Esophagus squamous epithelium (tissue), 5 donors: ENCODE measurements around the gene OBSCN. TPM values are rescaled to one million over a fixed set of nuclear protein-coding genes. Genes with fewer than 3 reads are reported as not detected.

Source experiments
- DNase-seq: peaks from one replicate; lab custom pipeline; 2025; lab: John Stamatoyannopoulos, UW
- H3K27ac ChIP-seq, 4 donors: fragments of 200-600 bp; sonication (generic); one replicate each; pipeline ENCODE4 v1.5.1; 2016 to 2019; ENCODE audit warnings: mild to moderate bottlenecking in 1 of 4
- H3K27me3 ChIP-seq, 4 donors: fragments of 200-600 bp; sonication (generic); 1 replicate in 3 of 4; 2 replicates in 1 of 4; pipeline versions ENCODE4 v1.5.1 to v1.6.0; 2017 to 2021; ENCODE audit warnings: antibody characterized with exemption in 1 of 4
- H3K36me3 ChIP-seq, 3 donors: fragments of 200-600 bp; sonication (generic); one replicate each; pipeline ENCODE4 v1.5.1; 2016 to 2019
- H3K4me1 ChIP-seq, 3 donors: fragments of 200-600 bp; sonication (generic); one replicate each; pipeline ENCODE4 v1.5.1; 2017 to 2019
- H3K4me3 ChIP-seq, 4 donors: fragments of 200-600 bp; sonication (generic); 1 replicate in 3 of 4; 2 replicates in 1 of 4; pipeline ENCODE4 v1.5.1; 2016 to 2019; ENCODE audit warnings: mild to moderate bottlenecking in 2 of 4, moderate library complexity in 1 of 4
- H3K9me3 ChIP-seq, 3 donors: fragments of 200-600 bp; sonication (generic); one replicate each; pipeline ENCODE4 v1.5.1; 2016 to 2019
- POLR2A ChIP-seq, 4 donors: fragments of 450-650 bp; IDR thresholded peaks; one replicate each; pipeline ENCODE4 v1.6.1; 2017; ENCODE audit warnings: antibody characterized with exemption in 4 of 4, mild to moderate bottlenecking in 4 of 4, moderate library complexity in 3 of 4
- WGBS, 2 donors: methylation state at CpG; one replicate each; pipeline ENCODE4 v1.1.5; 2018; 5-methylcytosine and 5-hydroxymethylcytosine counted together
- intact Hi-C: fragments of 100-400 bp; cut with DNase I; formaldehyde crosslinking; loops from one replicate; pipeline ENCODE4 v1.15.0; 2022
- total RNA-seq, 4 donors: library from RNA; depleted of rRNA; stranded (reverse); fragments of >200 nt; gene quantifications; one replicate each; pipeline ENCODE4 v1.1.0, GENCODE V29; 2016
- TF ChIP-seq, protein P1 (sequence below), 6 experiments: fragments of 450-650 bp in 4 of 6; fragments of 200-600 bp in 2 of 6; sonication (generic) in 2 of 6; IDR thresholded peaks; one replicate each; pipeline ENCODE4 v1.5.1; 2016 to 2019; ENCODE audit warnings: antibody characterized with exemption in 6 of 6, mild to moderate bottlenecking in 4 of 6, moderate library complexity in 4 of 6
- donor health status: DM: yes; HTN: yes; CAD: no.

Gene OBSCN
- total RNA-seq, 4 donors from 2014 or later = 4.0 to 53.2 (median 13.8) TPM

DNA sequence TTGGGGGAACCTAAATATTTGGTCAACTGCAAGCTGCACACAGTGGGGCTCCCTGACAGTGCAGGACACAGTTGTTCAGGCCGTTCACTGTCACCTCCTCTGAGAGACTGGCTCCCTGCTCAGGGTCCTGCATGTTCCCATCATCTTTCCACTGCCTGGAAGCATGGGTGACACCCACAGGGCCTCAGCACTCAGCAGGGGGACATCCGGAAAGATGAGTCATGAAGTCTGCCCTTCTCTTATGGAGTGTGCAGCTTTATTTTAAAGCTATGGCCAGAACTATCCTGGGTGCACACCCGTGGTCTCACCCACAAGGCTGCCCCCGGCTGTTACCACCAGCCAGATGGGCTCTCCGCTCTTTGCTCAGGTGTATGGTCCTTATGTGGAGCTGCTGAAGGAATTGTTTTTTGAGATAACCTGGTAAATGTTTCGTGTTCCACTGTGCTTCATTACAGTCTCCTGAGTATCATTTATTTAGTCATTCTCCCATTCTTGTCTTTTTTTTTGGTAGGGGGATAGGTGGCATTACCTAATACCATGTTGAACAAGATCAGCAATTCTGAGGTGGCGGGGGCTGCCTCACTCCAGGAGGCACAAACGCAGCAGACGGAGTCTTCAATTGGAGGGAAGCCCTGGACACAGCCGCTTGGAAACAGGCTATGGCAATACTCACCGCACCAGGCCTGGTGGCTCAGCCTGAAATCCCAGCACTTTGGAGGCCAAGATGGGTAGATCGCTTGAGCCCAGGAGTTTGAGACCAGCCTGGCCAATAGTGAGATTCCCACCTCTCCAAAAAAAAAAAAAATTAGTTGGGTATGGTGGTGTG lies 184.5 kb downstream of the OBSCN start:
- no peak overlapping the region for H3K4me3 ChIP-seq
- WGBS, 2 donors = 90% methylated on average over 9 to 12 of the region's 12 CpGs
- peaks cover 7 to 17% (median 9%) of the 10 kb centered on the region in 3 donors for H3K4me1 ChIP-seq
- intact Hi-C loops = loop anchor here (10.0 kb wide), 1 partner anchor 268 kb away; no protein-coding TSS in a partner anchor
- peaks cover 15 to 51% (median 21%) of the 10 kb centered on the region in 3 donors for H3K36me3 ChIP-seq
- H3K27ac ChIP-seq = no peak overlapping the region
- TF ChIP-seq, protein P1, sequence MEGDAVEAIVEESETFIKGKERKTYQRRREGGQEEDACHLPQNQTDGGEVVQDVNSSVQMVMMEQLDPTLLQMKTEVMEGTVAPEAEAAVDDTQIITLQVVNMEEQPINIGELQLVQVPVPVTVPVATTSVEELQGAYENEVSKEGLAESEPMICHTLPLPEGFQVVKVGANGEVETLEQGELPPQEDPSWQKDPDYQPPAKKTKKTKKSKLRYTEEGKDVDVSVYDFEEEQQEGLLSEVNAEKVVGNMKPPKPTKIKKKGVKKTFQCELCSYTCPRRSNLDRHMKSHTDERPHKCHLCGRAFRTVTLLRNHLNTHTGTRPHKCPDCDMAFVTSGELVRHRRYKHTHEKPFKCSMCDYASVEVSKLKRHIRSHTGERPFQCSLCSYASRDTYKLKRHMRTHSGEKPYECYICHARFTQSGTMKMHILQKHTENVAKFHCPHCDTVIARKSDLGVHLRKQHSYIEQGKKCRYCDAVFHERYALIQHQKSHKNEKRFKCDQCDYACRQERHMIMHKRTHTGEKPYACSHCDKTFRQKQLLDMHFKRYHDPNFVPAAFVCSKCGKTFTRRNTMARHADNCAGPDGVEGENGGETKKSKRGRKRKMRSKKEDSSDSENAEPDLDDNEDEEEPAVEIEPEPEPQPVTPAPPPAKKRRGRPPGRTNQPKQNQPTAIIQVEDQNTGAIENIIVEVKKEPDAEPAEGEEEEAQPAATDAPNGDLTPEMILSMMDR (IDR thresholded peaks at IDR 0.05) = no peak
- no peak for TF ChIP-seq POLR2A (IDR thresholded peaks at IDR 0.05)
- no peak for DNase-seq
- no peaks in the 10 kb centered on the region for H3K9me3 ChIP-seq
- no peaks in the 10 kb centered on the region for H3K27me3 ChIP-seq

- Histone ChIP-seq H3K36me3 (peaks cover 15 to 61% (median 23%) of the 10 kb centered on the region in 3 donors), H3K27me3 (no peaks in the 10 kb centered on the region), H3K9me3 (no peaks in the 10 kb centered on the region), H3K4me3 (no peak overlapping the region), H3K27ac (peak overlapping the region; percentile 13 to 65 (median 32)), H3K4me1 (peaks cover 7 to 17% (median 9%) of the 10 kb centered on the region in 3 donors)
- intact Hi-C loops = loop anchor here (10.0 kb wide), 1 partner anchor 268 kb away; no protein-coding TSS in a partner anchor
- no peak for DNase-seq
- 15 to 26% methylated on average over 3 to 8 of the region's 8 CpGs for WGBS, 2 donors
- TF ChIP-seq, protein P1 (IDR thresholded peaks at IDR 0.05) = peak in 5 of 6 experiments; percentile 32 to 61 (median 44)
- TF ChIP-seq POLR2A (IDR thresholded peaks at IDR 0.05) = no peak
Measured at GRCh38 chr1:228393268-228393701, 185.4 kb downstream of the OBSCN start.

DNA sequence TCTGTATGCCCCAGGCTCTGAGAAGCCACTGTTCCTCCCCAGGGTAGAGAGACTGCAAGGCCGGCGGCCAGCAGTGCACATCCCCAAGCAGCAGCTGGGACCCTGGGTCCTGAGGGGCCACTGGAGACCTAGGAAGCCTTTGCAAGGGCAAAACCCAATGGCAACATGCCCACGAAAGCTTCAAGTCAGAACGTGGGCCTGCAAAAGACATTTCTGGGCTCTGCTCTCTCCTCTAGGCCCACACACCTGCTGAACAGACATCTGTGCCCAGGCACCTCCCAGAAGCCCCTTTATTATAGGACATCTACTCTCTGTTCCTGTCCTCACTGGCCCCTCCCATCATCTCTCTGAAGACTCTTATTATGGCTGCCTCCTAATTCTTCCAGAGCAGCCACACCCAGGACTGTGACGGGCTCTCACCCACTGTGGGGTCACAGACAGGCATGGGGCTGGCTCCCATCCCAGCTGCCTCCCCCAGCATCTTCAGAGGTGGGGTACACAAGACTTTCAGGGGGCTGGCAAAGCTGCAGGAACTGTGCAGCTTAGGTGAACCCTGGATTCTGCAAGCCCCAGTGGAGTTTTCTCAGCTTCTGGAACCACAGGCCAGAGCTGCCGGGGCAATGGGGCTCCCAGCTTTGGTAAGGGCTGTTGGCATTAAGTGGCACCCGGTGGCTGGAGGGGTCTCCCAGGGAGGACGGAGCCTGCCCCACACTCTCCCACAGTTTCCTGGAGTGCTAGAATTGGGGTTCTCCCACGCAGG lies 186.1 kb downstream of the OBSCN start:
- TF ChIP-seq POLR2A (IDR thresholded peaks at IDR 0.05) = no peak
- TF ChIP-seq, protein P1 (IDR thresholded peaks at IDR 0.05) = no peak
- 72 to 76% methylated on average over 5 of the region's 9 CpGs for WGBS, 2 donors
- no peak for DNase-seq
- no peak overlapping the region for H3K4me3 ChIP-seq
- H3K27ac ChIP-seq = peak overlapping the region; percentile 13 to 65 (median 32)
- peaks cover 7 to 17% (median 9%) of the 10 kb centered on the region in 3 donors for H3K4me1 ChIP-seq
- H3K9me3 ChIP-seq = no peaks in the 10 kb centered on the region
- H3K36me3 ChIP-seq = peaks cover 15 to 68% (median 23%) of the 10 kb centered on the region in 3 donors
- H3K27me3 ChIP-seq = no peaks in the 10 kb centered on the region
- intact Hi-C loops = loop anchor here (10.0 kb wide), 1 partner anchor 269 kb away; no protein-coding TSS in a partner anchor

DNA sequence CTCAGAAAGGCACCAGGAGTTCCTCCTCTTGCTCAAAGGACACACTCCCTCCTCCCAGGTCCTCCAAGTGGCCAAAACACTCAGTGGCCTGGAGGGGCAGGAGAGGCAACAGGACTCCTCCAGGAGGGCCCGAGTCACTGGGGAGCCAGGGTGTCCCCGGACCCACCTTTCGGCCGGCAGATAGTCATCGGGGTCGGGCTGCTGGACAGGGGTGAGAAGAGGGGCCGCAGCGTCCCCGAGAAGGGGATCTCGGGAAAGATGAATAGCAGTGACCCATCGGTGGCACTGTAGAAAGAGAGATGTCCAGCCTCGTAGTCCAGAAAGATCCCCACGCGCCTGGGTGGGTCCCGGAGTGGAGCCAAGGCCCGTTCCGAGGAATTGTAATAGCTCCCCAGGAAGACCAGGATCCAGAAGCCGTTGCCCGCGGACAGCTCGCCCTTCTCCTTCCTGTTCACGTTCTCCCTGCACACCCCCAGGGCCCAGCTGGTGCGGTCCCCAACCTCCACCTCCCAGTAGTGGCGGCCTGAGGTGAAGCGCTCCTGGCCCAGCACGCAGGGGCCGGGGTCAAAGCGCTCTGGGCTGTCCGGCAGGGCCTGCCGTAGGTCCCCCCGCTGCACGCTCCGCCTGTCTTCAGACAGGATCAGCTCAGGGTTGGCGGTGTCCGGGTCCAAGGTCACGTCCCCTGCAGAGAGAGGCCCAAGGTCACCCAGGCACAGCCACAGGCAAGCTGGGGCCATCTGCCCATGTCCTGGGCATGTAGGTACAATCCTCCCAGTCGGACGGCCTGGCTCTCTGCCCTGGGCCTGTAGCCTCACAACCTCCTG lies 186.9 kb downstream of the OBSCN start:
- WGBS, 2 donors = 82 to 92% methylated on average over 11 to 13 of the region's 38 CpGs
- Histone ChIP-seq H3K27ac (no peak overlapping the region), H3K36me3 (peaks cover 15 to 75% (median 23%) of the 10 kb centered on the region in 3 donors), H3K4me1 (peaks cover 7 to 17% (median 9%) of the 10 kb centered on the region in 3 donors), H3K9me3 (no peaks in the 10 kb centered on the region), H3K27me3 (no peaks in the 10 kb centered on the region), H3K4me3 (no peak overlapping the region)
- intact Hi-C loops = loop anchor here (10.0 kb wide), 1 partner anchor 270 kb away; no protein-coding TSS in a partner anchor
- TF ChIP-seq, protein P1 (IDR thresholded peaks at IDR 0.05) = no peak
- TF ChIP-seq POLR2A (IDR thresholded peaks at IDR 0.05) = no peak
- DNase-seq = no peak
